ENCODE measurements around the gene EDN1. TPM values are rescaled to one million over a fixed set of nuclear protein-coding genes. Genes with fewer than 3 reads are reported as not detected.

Gene EDN1
- total RNA-seq, 2 experiments from 2014 or later: 0.14 TPM; not detected in 1

GRCh38 chr6:12278915-12279314 is 11.2 kb upstream of the EDN1 start:
- Mint-ChIP-seq H3K4me3 (peak overlapping the region; percentile 53), H3K4me1 (peaks cover 10% of the 10 kb centered on the region), H3K27me3 (no peaks in the 10 kb centered on the region), H3K36me3 (no peaks in the 10 kb centered on the region), H3K27ac (no peak overlapping the region), H3K9me3 (no peaks in the 10 kb centered on the region)
- DNase-seq (no peak), ATAC-seq (ENCODE audit: low read depth) (no peak)
- POLR2A ChIA-PET: no interaction called here

- DNase-seq (no peak), ATAC-seq (ENCODE audit: low read depth) (no peak)
- H3K9me3 Mint-ChIP-seq: no peaks in the 10 kb centered on the region
- H3K36me3 Mint-ChIP-seq: no peaks in the 10 kb centered on the region
- H3K27ac Mint-ChIP-seq: peak overlapping the region; percentile 5
- POLR2A ChIA-PET: no interaction called here
- peaks cover 2% of the 10 kb centered on the region for H3K27me3 Mint-ChIP-seq
- H3K4me1 Mint-ChIP-seq: peaks cover 10% of the 10 kb centered on the region
- H3K4me3 Mint-ChIP-seq: peak overlapping the region; percentile 53
Measured at GRCh38 chr6:12279322-12280091, 10.7 kb upstream of the EDN1 start.

- H3K4me1 Mint-ChIP-seq: peaks cover 10% of the 10 kb centered on the region
- no peak overlapping the region for H3K27ac Mint-ChIP-seq
- H3K4me3 Mint-ChIP-seq: no peak overlapping the region
- H3K9me3 Mint-ChIP-seq: no peaks in the 10 kb centered on the region
- DNase-seq (no peak), ATAC-seq (ENCODE audit: low read depth) (no peak)
- POLR2A ChIA-PET: no interaction called here
- no peaks in the 10 kb centered on the region for H3K36me3 Mint-ChIP-seq
- peaks cover 2% of the 10 kb centered on the region for H3K27me3 Mint-ChIP-seq
Measured at GRCh38 chr6:12280458-12280857, 9.7 kb upstream of the EDN1 start.

DNA sequence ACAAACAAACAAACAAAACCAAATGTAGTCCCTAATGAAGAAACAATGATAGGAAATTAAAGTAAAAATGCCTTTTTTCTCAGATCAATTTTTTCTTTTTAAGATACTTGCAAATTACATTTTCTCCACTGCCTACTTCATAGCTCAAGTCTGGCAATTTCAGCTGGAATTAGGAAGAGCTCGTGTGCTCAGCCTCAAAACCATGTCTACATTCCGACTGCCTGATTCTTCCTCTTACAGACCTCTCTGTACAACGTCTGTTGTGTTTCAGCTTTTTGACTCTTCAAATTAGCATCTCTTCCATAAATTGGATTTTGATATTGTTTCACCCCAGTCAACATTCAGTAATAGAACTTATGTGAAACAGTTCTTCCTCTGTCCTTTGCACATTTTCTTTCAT is 9.3 kb upstream of the EDN1 start:
- POLR2A ChIA-PET: no interaction called here

GRCh38 chr6:12283904-12284303 is 6.3 kb upstream of the EDN1 start:
- Mint-ChIP-seq H3K27me3 (peaks cover 7% of the 10 kb centered on the region), H3K9me3 (no peaks in the 10 kb centered on the region), H3K4me3 (no peak overlapping the region), H3K36me3 (no peaks in the 10 kb centered on the region), H3K27ac (no peak overlapping the region), H3K4me1 (peaks cover 11% of the 10 kb centered on the region)
- POLR2A ChIA-PET: no interaction called here
- ATAC-seq (ENCODE audit: low read depth) (no peak), DNase-seq (no peak)

More for the DNA sequence above, 9.3 kb upstream of the EDN1 start:
- H3K4me1 Mint-ChIP-seq: peaks cover 10% of the 10 kb centered on the region
- H3K27me3 Mint-ChIP-seq: peaks cover 2% of the 10 kb centered on the region
- ATAC-seq (ENCODE audit: low read depth): no peak
- H3K36me3 Mint-ChIP-seq: no peaks in the 10 kb centered on the region
- no peak overlapping the region for H3K4me3 Mint-ChIP-seq
- no peak for DNase-seq
- no peaks in the 10 kb centered on the region for H3K9me3 Mint-ChIP-seq
- no peak overlapping the region for H3K27ac Mint-ChIP-seq

- peaks cover 24% of the 10 kb centered on the region for H3K27me3 Mint-ChIP-seq
- H3K9me3 Mint-ChIP-seq: no peaks in the 10 kb centered on the region
- H3K27ac Mint-ChIP-seq: no peak overlapping the region
Measured at GRCh38 chr6:12286373-12287110, 3.6 kb upstream of the EDN1 start.

DNA sequence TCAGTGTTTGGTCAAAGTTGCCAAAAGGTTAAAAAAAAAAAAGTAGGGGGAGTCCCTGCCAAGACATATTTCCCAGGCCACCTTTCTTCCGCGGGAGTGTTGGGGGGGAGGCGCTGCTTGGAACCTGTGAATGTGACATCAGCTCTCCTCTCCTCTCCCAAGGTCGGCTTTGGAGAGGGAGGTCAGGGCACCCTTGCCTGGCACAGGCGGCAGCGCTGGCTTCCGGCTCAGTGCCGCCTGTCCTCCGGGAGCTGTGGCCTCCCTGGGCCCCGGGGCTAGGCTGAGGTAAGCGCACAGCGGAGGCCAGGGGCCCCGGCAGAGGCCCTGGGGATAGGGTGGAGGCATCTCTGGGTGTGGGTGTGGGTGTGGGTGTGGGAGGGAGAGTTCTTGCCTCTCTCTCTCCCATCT is 1.9 kb upstream of the EDN1 start:
- POLR2A ChIA-PET: no interaction called here
- ATAC-seq (ENCODE audit: low read depth): no peak
- H3K9me3 Mint-ChIP-seq: no peaks in the 10 kb centered on the region

More at GRCh38 chr6:12286373-12287110, 3.6 kb upstream of the EDN1 start:
- ATAC-seq (ENCODE audit: low read depth) (no peak), DNase-seq (no peak)
- no peaks in the 10 kb centered on the region for H3K36me3 Mint-ChIP-seq
- H3K4me3 Mint-ChIP-seq: no peak overlapping the region
- peaks cover 15% of the 10 kb centered on the region for H3K4me1 Mint-ChIP-seq
- POLR2A ChIA-PET: no interaction called here

DNA sequence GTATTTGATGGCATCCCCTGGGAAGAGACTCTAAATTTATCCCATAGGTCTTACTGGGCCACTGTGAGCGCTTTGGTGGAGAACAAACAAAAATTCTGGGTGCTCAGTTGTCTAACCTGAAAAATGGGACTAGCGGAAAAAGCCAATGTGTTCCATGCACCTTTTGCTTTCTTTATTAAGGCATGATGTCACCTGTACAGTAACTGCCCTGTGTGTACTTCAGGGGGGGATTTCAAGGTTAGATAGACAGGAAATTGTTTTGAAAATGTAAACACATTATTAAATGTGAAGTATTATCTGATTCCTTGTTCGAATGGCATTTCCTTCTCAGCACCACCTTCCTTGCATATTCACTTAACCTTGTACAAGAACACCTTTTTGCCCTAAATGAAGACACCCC is 1.2 kb upstream of the EDN1 start:
- POLR2A ChIA-PET: no interaction called here
- ATAC-seq (ENCODE audit: low read depth) (no peak), DNase-seq (no peak)
- H3K4me1 Mint-ChIP-seq: peaks cover 17% of the 10 kb centered on the region
- peaks cover 46% of the 10 kb centered on the region for H3K27me3 Mint-ChIP-seq
- no peaks in the 10 kb centered on the region for H3K9me3 Mint-ChIP-seq
- no peak overlapping the region for H3K27ac Mint-ChIP-seq
- peak overlapping the region; percentile 88 for H3K4me3 Mint-ChIP-seq
- no peaks in the 10 kb centered on the region for H3K36me3 Mint-ChIP-seq

More for the DNA sequence above, 1.9 kb upstream of the EDN1 start:
- no peak overlapping the region for H3K27ac Mint-ChIP-seq
- DNase-seq: no peak
- no peak overlapping the region for H3K4me3 Mint-ChIP-seq
- H3K36me3 Mint-ChIP-seq: no peaks in the 10 kb centered on the region
- peaks cover 41% of the 10 kb centered on the region for H3K27me3 Mint-ChIP-seq
- H3K4me1 Mint-ChIP-seq: peaks cover 17% of the 10 kb centered on the region

DNA sequence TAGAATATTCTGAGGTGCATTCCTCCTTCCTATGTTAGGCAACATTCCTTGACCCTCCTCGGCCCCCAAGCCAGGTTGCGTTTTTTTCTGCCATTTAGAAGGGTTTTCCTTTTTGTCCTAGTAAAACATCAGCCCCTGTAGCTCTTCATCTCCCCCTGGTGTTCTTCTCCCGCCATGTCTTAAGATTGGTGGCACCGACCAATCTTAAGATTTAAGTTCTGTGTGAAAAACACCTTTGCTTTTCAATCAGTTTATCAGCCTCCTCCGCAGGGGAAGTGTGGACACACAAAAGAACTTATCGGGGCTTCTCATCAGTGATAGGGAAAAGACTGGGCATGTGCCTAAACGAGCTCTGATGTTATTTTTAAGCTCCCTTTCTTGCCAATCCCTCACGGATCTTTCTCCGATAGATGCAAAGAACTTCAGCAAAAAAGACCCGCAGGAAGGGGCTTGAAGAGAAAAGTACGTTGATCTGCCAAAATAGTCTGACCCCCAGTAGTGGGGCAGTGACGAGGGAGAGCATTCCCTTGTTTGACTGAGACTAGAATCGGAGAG is 719 bp upstream of the EDN1 start:
- H3K36me3 Mint-ChIP-seq: no peaks in the 10 kb centered on the region
- H3K4me3 Mint-ChIP-seq: peak overlapping the region; percentile 88
- ATAC-seq (ENCODE audit: low read depth) (peak; percentile 52), DNase-seq (peak; percentile 35)
- peaks cover 17% of the 10 kb centered on the region for H3K4me1 Mint-ChIP-seq
- no peak overlapping the region for H3K27ac Mint-ChIP-seq
- peaks cover 44% of the 10 kb centered on the region for H3K27me3 Mint-ChIP-seq
- POLR2A ChIA-PET: interaction anchor here (0.5 to 1.4 kb wide), 2 partner anchors 635 to 1815 kb away, joined by 3 read pairs; no protein-coding TSS in a partner anchor
- no peaks in the 10 kb centered on the region for H3K9me3 Mint-ChIP-seq

DNA sequence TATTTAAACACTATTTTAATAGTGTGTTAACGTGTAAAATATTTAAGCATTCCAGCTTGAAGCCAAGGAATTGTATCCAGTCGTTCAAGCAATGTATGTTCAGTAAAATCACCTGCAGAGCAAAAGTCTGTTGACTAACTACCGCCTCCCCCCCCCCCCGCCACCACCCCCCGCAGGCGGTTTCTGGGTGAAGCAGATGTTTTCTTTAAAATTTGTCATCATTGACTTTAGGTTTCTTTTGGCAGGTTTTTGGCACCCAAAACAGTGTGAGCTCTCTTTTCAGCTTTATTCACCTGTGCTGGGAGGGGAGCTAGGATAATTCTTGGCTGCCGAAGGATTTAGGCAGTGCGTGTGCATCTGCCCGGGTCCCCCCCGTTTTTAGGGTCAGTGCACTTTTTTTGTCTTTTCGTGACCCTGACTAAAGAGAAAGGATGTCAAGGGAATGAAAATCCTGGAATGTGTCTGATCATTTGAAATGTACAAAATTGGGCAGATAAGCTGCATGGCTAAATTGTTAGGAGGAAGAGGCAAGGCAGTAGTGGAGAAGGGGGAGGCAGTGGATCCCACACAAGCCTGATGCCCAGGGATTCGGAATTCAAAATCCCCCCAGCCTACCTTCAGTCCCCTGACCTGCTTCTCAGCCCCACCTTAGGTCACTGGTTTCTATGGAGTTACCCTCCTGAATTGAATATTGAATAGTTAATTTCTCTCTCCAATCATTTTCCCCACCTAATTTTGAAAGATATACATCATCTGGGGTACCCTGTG is 1.1 kb downstream of the EDN1 start:
- DNase-seq (no peak), ATAC-seq (ENCODE audit: low read depth) (no peak)
- Mint-ChIP-seq H3K36me3 (no peaks in the 10 kb centered on the region), H3K4me1 (peaks cover 17% of the 10 kb centered on the region), H3K27me3 (peaks cover 44% of the 10 kb centered on the region), H3K4me3 (no peak overlapping the region), H3K9me3 (no peaks in the 10 kb centered on the region), H3K27ac (no peak overlapping the region)
- POLR2A ChIA-PET: no interaction called here

DNA sequence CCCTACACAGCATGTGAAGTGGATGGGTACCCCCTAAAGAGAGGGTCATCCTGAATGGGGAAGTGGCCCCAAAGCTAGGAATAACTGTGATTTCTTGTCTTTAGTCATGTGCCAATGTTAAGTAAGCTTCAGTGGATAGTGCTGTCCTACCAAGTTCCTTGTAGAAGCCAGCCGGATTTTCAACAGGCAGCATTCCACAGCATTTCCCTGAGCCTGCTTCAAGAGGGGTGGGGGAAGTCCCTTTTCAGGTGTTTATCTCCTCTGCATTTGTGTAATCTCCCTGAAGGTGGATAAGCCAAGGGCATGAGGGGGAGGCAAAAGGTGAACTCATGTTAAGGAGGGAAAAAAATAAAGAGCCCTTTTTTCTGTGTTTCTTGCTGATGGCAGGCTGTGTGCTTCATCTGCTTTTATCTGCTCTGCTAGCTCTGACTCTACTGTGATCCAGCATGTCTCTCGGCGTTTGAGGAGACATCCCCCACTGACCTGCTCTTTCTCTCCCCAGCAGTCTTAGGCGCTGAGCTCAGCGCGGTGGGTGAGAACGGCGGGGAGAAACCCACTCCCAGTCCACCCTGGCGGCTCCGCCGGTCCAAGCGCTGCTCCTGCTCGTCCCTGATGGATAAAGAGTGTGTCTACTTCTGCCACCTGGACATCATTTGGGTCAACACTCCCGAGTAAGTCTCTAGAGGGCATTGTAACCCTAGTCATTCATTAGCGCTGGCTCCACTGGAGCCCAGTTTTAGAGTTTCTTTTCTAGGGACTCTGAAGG is 1.9 kb downstream of the EDN1 start:
- no peak overlapping the region for H3K4me3 Mint-ChIP-seq
- H3K27me3 Mint-ChIP-seq: peaks cover 44% of the 10 kb centered on the region
- DNase-seq (no peak), ATAC-seq (ENCODE audit: low read depth) (no peak)
- no peak overlapping the region for H3K27ac Mint-ChIP-seq
- no peaks in the 10 kb centered on the region for H3K9me3 Mint-ChIP-seq
- peaks cover 17% of the 10 kb centered on the region for H3K4me1 Mint-ChIP-seq
- POLR2A ChIA-PET: no interaction called here
- H3K36me3 Mint-ChIP-seq: no peaks in the 10 kb centered on the region

GRCh38 chr6:12293235-12293930 is 3.2 kb downstream of the EDN1 start:
- peaks cover 40% of the 10 kb centered on the region for H3K27me3 Mint-ChIP-seq
- ATAC-seq (ENCODE audit: low read depth) (no peak), DNase-seq (no peak)
- H3K9me3 Mint-ChIP-seq: no peaks in the 10 kb centered on the region
- POLR2A ChIA-PET: no interaction called here
- no peak overlapping the region for H3K4me3 Mint-ChIP-seq
- no peak overlapping the region for H3K27ac Mint-ChIP-seq
- H3K36me3 Mint-ChIP-seq: no peaks in the 10 kb centered on the region
- peaks cover 17% of the 10 kb centered on the region for H3K4me1 Mint-ChIP-seq

Measured in activated naive CD8-positive, alpha-beta T cell treated with anti-CD3 and anti-CD28 coated beads, Interleukin-2, amount 10 ng/mL, durations not matched to agents 7 days and 5 days (primary cell).